Keratinocyte (primary cell): Measurements from ENCODE around the gene GHRL. TPM values are rescaled to one million over a fixed set of nuclear protein-coding genes. Genes with fewer than 3 reads are reported as not detected.

Source experiments
- DNase-seq: peaks from one replicate; pipeline ENCODE4 v3.0.0-alpha.2; 2011; ENCODE audit warnings: low read depth, missing footprints, low spot score
- FAIRE-seq: peaks from 2 replicates; lab custom pipeline; 2011; peaks lifted over from hg19 to GRCh38; lab: Jason Lieb, UNC
- H2AFZ ChIP-seq: 2 replicates; pipeline ENCODE4 v1.6.0; 2012; ENCODE audit warnings: low read length, control low read depth, inconsistent platforms; ENCODE audit not compliant: control insufficient read depth
- H3K27ac ChIP-seq: 2 replicates; pipeline ENCODE4 v1.5.1; 2011; ENCODE audit warnings: low read length; ENCODE audit not compliant: control insufficient read depth, insufficient read depth
- H3K27me3 ChIP-seq: 3 replicates; pipeline ENCODE4 v1.6.0; 2011; ENCODE audit warnings: low read length; ENCODE audit not compliant: control insufficient read depth, insufficient read depth; ENCODE audit errors: extremely low read depth
- H3K36me3 ChIP-seq, 2 experiments: 2 replicates in 1 of 2; 3 replicates in 1 of 2; pipeline ENCODE4 v1.5.1; 2011; ENCODE audit warnings: low read length in 2 of 2, mild to moderate bottlenecking in 1 of 2; ENCODE audit not compliant: control insufficient read depth in 2 of 2, insufficient read depth in 2 of 2; ENCODE audit errors: extremely low read depth in 1 of 2
- H3K4me1 ChIP-seq: 3 replicates; pipeline ENCODE4 v1.5.1; 2011; ENCODE audit warnings: low read length; ENCODE audit not compliant: control insufficient read depth, insufficient read depth; ENCODE audit errors: extremely low read depth
- H3K4me2 ChIP-seq: 3 replicates; pipeline ENCODE4 v1.6.0; 2011; ENCODE audit warnings: low read depth, low read length; ENCODE audit not compliant: control insufficient read depth, insufficient read depth; ENCODE audit errors: extremely low read depth
- H3K4me3 ChIP-seq, 3 experiments: fragments of 200-600 bp in 1 of 3; sonication (generic) in 1 of 3; 2 replicates in 2 of 3; 3 replicates in 1 of 3; pipeline ENCODE4 v1.5.1; 2011 to 2016; ENCODE audit warnings: low read length in 3 of 3, mild to moderate bottlenecking in 3 of 3, control low read depth in 2 of 3, inconsistent platforms in 1 of 3, low read depth in 1 of 3, mixed read lengths in 1 of 3, mixed run types in 1 of 3, moderate library complexity in 1 of 3; ENCODE audit not compliant: control insufficient read depth in 2 of 3, insufficient read depth in 2 of 3; ENCODE audit errors: extremely low read depth in 1 of 3
- H3K79me2 ChIP-seq: 2 replicates; pipeline ENCODE4 v1.6.0; 2012; ENCODE audit warnings: low read length; ENCODE audit not compliant: control insufficient read depth, insufficient read depth
- H3K9ac ChIP-seq: 3 replicates; pipeline ENCODE4 v1.6.0; 2011; ENCODE audit warnings: low read length; ENCODE audit not compliant: control insufficient read depth, insufficient read depth; ENCODE audit errors: extremely low read depth
- H3K9me1 ChIP-seq: 3 replicates; pipeline ENCODE4 v1.6.0; 2011; ENCODE audit warnings: low read length; ENCODE audit not compliant: control insufficient read depth, insufficient read depth; ENCODE audit errors: extremely low read depth
- H3K9me3 ChIP-seq: 2 replicates; pipeline ENCODE4 v1.5.1; 2012; ENCODE audit warnings: low read depth, low read length; ENCODE audit not compliant: control insufficient read depth
- H4K20me1 ChIP-seq: 3 replicates; pipeline ENCODE4 v1.6.0; 2011; ENCODE audit warnings: low read length; ENCODE audit not compliant: control insufficient read depth, insufficient read depth; ENCODE audit errors: extremely low read depth
- EZH2 ChIP-seq: IDR thresholded peaks from one replicate; pipeline ENCODE4 v1.6.1; 2012; ENCODE audit warnings: inconsistent platforms, mild to moderate bottlenecking, low read length, moderate library complexity
- dilution Hi-C: fragments of 300-500 bp; cut with MboI; formaldehyde crosslinking; loops from one replicate; pipeline ENCODE4 v1.7.0; 2020; ENCODE audit warnings: low sequenced_read_pairs; ENCODE audit not compliant: extremely low pct_ligation_motif_present
- polyA plus RNA-seq, 5 experiments: library from polyadenylated mRNA; depleted of rRNA in 3 of 5; stranded (reverse) in 3 of 5; stranded (forward) in 1 of 5; unstranded in 1 of 5; fragments of >200 nt; gene quantifications; 1 replicate in 1 of 5; 2 replicates in 3 of 5; 3 replicates in 1 of 5; pipeline versions ENCODE4 v1.2.1 to v1.2.3, GENCODE V29; 2011 to 2012; ENCODE audit warnings: missing spikeins in 2 of 5, low read depth in 1 of 5, low replicate concordance in 1 of 5
- TF ChIP-seq, protein P1 (sequence below), 3 experiments: IDR thresholded peaks in 1 of 3; conservative IDR thresholded peaks in 1 of 3; optimal IDR thresholded peaks in 1 of 3; 2 replicates in 2 of 3; 3 replicates in 1 of 3; pipeline versions ENCODE3 to v1.5.1; 2011; ENCODE audit warnings: low read length in 3 of 3, mild to moderate bottlenecking in 3 of 3, moderate library complexity in 2 of 3, control low read depth in 1 of 3, inconsistent platforms in 1 of 3; ENCODE audit not compliant: insufficient read depth in 2 of 3; ENCODE audit errors: extremely low read depth in 1 of 3

GHRL gene
- polyA plus RNA-seq, 1 donor (not counting 4 experiments of a cell fraction or from before 2014, with no cell fraction given) = not detected

- FAIRE-seq (no peak), DNase-seq (no peak)
- Histone ChIP-seq H3K9me1 (no peaks in the 10 kb centered on the region), H2AFZ (no peak overlapping the region), H3K79me2 (peaks cover 2% of the 10 kb centered on the region), H3K4me2 (no peak overlapping the region), H4K20me1 (no peaks in the 10 kb centered on the region), H3K27me3 (no peaks in the 10 kb centered on the region), H3K4me1 (peaks cover 5% of the 10 kb centered on the region), H3K9me3 (no peaks in the 10 kb centered on the region), H3K36me3 (peaks cover 13 to 27% of the 10 kb centered on the region in 2 experiments), H3K4me3 (no peak overlapping the region), H3K27ac (no peak overlapping the region), H3K9ac (no peak overlapping the region)
- dilution Hi-C loops = no loop called here
- TF ChIP-seq, protein P1, sequence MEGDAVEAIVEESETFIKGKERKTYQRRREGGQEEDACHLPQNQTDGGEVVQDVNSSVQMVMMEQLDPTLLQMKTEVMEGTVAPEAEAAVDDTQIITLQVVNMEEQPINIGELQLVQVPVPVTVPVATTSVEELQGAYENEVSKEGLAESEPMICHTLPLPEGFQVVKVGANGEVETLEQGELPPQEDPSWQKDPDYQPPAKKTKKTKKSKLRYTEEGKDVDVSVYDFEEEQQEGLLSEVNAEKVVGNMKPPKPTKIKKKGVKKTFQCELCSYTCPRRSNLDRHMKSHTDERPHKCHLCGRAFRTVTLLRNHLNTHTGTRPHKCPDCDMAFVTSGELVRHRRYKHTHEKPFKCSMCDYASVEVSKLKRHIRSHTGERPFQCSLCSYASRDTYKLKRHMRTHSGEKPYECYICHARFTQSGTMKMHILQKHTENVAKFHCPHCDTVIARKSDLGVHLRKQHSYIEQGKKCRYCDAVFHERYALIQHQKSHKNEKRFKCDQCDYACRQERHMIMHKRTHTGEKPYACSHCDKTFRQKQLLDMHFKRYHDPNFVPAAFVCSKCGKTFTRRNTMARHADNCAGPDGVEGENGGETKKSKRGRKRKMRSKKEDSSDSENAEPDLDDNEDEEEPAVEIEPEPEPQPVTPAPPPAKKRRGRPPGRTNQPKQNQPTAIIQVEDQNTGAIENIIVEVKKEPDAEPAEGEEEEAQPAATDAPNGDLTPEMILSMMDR (optimal IDR thresholded peaks at IDR 0.05 in 1 of 3, IDR thresholded peaks at IDR 0.05 in 1 of 3, conservative IDR thresholded peaks at IDR 0.05 in 1 of 3; ENCODE audit: extremely low read depth in 1 of 3, insufficient read depth in 2 of 3, low read length in 3 of 3) = no peak
- no peak for TF ChIP-seq EZH2
These were observed 10.8 kb downstream of the GHRL start for GRCh38 chr3:10281951-10282350.

DNA sequence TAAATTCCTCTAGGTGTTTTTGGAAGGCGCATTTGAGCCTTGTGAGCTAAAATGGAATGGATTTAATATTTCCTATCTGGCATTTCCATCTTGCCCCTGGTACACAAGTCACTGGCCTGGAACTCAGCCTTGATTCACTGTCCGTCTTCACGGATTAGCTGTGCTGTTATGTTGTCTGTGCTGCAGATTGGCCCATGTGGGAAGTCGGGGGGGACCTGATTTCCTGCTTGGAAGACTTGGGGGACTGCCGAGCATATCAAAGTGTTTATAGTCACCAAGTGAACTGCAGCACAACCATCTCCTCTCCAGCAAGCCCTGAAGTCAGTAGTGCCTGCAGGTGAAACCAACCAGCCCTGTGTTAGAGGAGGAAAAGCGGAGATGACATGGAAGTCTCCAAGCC lies 12.2 kb downstream of the GHRL start:
- DNase-seq = no peak
- no peaks in the 10 kb centered on the region for H3K9me1 ChIP-seq
- peaks cover 9% of the 10 kb centered on the region for H3K79me2 ChIP-seq
- no peak overlapping the region for H3K4me2 ChIP-seq
- dilution Hi-C loops = no loop called here
- H3K9me3 ChIP-seq = no peaks in the 10 kb centered on the region
- TF ChIP-seq EZH2 = no peak
- TF ChIP-seq, protein P1 (optimal IDR thresholded peaks at IDR 0.05 in 1 of 3, IDR thresholded peaks at IDR 0.05 in 1 of 3, conservative IDR thresholded peaks at IDR 0.05 in 1 of 3; ENCODE audit: extremely low read depth in 1 of 3, insufficient read depth in 2 of 3, low read length in 3 of 3) = no peak
- peaks cover 5% of the 10 kb centered on the region for H3K4me1 ChIP-seq
- H3K9ac ChIP-seq = no peak overlapping the region
- H2AFZ ChIP-seq = no peak overlapping the region
- no peaks in the 10 kb centered on the region for H3K27me3 ChIP-seq
- no peak overlapping the region for H3K27ac ChIP-seq
- peaks cover 13 to 30% of the 10 kb centered on the region in 2 experiments for H3K36me3 ChIP-seq
- no peak overlapping the region for H3K4me3 ChIP-seq
- H4K20me1 ChIP-seq = no peaks in the 10 kb centered on the region
- no peak for FAIRE-seq
